ENCODE results near the gene PTRHD1.

DNA sequence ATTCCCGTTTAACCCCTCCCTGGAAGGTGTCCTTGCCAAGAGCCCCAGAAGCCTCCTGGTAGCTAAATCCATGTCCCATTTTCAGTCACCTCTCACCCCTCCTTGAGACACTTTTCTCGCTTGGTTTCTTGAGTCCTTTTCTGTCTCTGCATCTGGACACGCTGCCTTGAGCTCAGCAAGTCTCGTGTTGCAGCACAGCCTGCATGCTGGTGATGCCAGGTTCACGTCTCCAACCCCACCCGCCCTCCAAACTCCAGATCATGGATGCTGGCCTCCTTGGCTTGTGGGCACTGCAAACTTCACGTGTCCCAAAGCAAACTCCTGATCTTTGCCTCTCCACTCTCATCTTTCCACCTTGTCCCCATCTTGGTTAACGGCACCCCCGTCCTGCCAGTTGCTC lies 39.3 kb upstream of the PTRHD1 start:
- TF ChIP-seq CTCF (IDR thresholded peaks at IDR 0.05) (no peak), POLR2AphosphoS5 (IDR thresholded peaks at IDR 0.05) (no peak)
